ENCODE data around the gene ZNF366.

ZNF366 gene

DNA sequence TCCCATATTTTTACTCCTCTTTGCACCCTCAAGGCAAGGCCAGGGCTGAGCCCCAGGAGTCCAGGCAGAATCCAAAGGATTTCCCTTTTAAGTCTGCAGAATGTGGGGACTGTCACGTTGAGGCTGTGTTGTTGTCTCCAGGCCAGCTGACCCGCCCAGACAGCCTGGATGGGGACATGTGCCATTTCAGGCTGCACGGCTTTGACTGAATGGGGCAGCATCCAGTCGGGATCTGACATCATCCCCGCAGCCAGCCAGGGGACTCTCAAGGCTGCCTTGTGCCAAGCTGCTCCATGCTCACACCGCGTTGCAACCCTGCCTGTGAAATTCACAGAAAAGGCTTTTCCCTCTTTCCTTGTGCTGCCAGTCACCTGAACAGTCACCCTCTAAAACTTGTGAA, 2.2 kb upstream of the ZNF366 start:
- TF ChIP-seq, protein P1, sequence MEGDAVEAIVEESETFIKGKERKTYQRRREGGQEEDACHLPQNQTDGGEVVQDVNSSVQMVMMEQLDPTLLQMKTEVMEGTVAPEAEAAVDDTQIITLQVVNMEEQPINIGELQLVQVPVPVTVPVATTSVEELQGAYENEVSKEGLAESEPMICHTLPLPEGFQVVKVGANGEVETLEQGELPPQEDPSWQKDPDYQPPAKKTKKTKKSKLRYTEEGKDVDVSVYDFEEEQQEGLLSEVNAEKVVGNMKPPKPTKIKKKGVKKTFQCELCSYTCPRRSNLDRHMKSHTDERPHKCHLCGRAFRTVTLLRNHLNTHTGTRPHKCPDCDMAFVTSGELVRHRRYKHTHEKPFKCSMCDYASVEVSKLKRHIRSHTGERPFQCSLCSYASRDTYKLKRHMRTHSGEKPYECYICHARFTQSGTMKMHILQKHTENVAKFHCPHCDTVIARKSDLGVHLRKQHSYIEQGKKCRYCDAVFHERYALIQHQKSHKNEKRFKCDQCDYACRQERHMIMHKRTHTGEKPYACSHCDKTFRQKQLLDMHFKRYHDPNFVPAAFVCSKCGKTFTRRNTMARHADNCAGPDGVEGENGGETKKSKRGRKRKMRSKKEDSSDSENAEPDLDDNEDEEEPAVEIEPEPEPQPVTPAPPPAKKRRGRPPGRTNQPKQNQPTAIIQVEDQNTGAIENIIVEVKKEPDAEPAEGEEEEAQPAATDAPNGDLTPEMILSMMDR (IDR thresholded peaks at IDR 0.05; ENCODE audit: low read depth, low read length), result no peak
- no peak overlapping the region for H3K4me3 ChIP-seq (ENCODE audit: low read depth, low read length)

DNA sequence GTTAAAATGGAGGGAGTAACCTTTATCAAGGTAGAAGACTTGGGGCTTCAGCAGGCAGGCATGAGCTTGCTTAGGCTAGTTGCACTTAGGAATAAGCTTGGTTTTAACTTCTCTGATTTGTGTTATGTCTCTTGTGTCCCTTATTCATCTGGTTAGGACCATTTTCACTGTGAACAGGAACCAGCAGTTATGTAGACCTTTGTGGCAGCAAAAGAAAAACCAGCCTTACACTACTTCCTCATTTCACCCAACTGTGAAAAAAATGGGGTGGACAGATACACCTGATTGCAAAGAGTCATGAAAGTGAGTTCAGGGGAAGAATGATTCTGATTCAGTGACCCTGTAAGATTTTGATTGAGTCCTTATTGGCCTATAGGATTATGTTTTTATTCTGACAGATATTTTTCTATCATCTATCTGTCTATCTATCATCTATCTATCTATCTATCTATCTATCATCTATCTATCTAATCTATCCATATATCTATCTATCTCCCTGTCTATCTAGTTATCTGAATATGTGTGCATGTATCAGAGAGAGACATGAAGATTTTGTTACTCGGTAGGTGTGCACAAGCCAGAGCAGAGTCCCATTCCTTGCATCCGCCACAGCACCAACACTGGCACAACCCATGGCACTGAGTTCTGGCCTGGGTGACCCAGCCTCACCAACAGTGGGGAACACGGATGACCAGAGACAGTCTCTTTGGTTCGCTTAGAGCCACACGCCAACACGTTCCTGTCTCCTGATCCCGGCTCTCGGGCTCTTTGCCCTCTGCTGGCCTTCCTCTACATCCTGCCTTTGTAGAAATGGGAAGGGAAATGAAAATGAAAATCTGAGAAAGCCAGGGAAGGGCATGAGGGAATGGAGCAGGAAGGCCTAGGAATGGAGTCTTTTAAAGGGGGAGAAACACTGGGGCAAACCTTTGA, 1.3 kb upstream of the ZNF366 start:
- TF ChIP-seq, protein P1 (IDR thresholded peaks at IDR 0.05; ENCODE audit: low read depth, low read length), result no peak
- no peak overlapping the region for H3K4me3 ChIP-seq (ENCODE audit: low read depth, low read length)

DNA sequence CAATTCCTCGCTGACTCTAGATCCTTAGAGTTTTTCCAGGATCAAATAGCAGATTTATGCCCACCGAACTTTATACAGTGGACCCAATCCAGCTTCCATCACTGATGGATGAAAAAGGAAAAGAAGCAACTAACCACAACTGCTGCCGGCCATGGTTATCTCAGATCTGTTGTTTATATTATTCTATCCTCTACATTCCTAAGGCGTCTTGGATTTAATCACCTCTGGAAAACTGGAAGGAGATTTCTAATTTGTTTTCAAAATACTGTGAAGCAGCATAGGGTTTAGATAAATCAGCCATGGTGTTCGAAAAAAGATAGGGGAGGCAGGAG, 663 bp upstream of the ZNF366 start:
- TF ChIP-seq, protein P1 (IDR thresholded peaks at IDR 0.05; ENCODE audit: low read depth, low read length), result no peak
- no peak overlapping the region for H3K4me3 ChIP-seq (ENCODE audit: low read depth, low read length)

DNA sequence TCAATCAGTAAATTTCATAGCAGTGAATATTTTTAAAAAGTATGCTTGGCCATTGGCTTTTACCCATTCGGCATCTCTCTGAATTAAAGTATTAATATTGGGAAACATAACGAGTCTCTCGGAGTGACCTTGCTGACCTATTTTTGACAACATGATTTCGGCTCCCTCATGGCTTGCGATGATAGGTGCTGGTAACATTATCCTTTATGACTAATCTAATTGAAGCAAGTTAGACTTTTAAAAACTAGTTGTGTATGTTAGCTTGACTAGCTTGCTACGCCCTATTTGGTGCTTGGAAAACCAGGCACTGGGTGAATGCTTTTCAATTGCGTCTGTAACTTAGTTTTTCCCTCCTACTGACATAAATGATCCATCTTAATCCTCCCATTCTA, 1.1 kb downstream of the ZNF366 start:
- no peak overlapping the region for H3K4me3 ChIP-seq (ENCODE audit: low read depth, low read length)
- TF ChIP-seq, protein P1 (IDR thresholded peaks at IDR 0.05; ENCODE audit: low read depth, low read length), result no peak

GRCh38 chr5:72505539-72506157, 1.6 kb downstream of the ZNF366 start:
- TF ChIP-seq, protein P1 (IDR thresholded peaks at IDR 0.05; ENCODE audit: low read depth, low read length), result no peak
- H3K4me3 ChIP-seq (ENCODE audit: low read depth, low read length), result no peak overlapping the region

DNA sequence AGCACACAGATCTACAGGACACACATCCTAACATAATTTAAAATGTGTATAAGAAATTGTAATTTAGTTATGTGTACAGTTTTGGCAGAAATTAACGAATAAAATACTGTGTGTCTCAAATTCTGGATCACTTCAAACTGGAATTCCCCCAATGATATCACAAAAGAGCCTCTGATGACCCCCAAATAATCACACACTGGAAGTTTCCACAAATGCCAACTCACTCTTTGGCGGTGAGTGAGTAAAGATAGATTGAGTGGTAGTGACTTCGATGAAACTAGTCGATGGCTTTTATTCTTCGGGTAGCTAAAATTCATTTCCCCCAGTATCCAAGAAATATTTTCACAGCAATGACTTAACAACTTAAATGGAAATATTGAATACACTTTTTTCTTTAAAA, 2.2 kb downstream of the ZNF366 start:
- H3K4me3 ChIP-seq (ENCODE audit: low read depth, low read length), result no peak overlapping the region
- TF ChIP-seq, protein P1 (IDR thresholded peaks at IDR 0.05; ENCODE audit: low read depth, low read length), result no peak

GRCh38 chr5:72503888-72504491, 3.2 kb downstream of the ZNF366 start:
- H3K4me3 ChIP-seq (ENCODE audit: low read depth, low read length), result no peak overlapping the region
- TF ChIP-seq, protein P1 (IDR thresholded peaks at IDR 0.05; ENCODE audit: low read depth, low read length), result no peak

Measured in WI38 (cell line).